HG03280 (cell line): ENCODE measurements around the gene HSD17B13.
A peak's percentile ranks its signal among the peaks of the same experiment; 100 is the strongest.
"Not testable (repeated sequence)": the region's sequence is repeated elsewhere in the genome, so short reads cannot be mapped to it uniquely, and the experiment has no call there.

Experiments
- ATAC-seq: cut with Tn5 transposase; IDR thresholded peaks from one replicate; pipeline ENCODE4 v1.9.1; 2021; ENCODE audit warnings: mild to moderate bottlenecking, moderate library complexity; ENCODE audit not compliant: unreplicated experiment

Gene HSD17B13

DNA sequence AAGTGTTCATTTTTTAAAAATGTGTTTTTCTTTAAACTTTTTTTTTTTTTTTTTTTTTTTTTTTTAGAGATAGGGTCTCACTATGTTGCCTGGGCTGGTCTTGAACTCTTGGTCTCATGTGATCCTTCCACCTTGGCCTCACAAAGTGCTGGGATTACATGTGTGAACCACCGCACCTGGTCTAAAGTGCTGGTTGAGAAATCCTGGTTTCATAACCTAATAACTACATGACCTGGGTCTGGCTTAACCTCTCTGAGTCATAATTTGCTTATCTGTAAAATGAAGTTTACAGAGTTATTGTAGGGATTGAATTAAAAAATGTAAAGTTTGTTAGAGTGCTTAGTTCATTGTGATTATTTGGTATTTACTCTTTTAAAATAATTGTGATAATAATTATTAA lies 5.2 kb downstream of the HSD17B13 start:
- no peak for ATAC-seq

DNA sequence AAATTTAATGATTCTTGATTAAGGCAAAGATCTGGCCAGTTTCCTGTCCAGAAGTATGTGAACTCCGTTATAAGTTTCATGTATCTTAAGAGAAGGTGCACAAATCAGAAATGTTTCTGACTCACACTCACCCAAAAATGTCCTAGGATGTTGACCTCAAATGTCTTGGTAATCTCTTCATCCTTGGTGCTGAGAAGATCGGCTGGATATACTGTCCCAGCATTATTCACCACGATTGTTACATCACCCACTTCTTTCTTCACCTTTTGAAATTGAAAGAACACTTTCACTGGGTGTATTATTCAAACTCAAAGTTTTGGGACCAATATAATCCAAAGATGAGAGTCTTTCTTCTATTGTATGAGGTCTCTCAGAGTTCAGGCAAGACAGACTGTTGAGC lies 5.7 kb downstream of the HSD17B13 start:
- ATAC-seq = no peak

- not testable (repeated sequence) for ATAC-seq
Measured at GRCh38 chr4:87315000-87315399, 7.7 kb downstream of the HSD17B13 start.

- ATAC-seq = no peak
Measured at GRCh38 chr4:87313756-87314155, 8.9 kb downstream of the HSD17B13 start.

DNA sequence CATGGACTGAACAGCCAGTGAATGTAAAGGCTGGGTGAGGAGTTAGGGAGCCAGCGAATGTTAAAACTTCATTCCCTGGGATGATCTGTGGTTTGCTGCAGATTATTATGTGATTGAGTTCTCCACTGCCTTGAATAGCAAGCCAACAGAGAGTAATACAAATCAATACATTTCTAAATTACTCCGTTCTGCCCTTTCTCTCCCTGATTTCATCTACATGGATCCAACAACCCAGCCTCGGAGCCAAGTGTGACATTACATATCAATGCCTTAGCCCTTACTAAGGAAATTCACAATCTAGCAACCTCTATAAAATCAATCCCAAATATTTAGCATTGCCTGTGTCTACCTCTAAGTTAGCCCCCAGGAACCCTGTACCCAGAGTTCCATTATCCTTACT lies 11.0 kb downstream of the HSD17B13 start:
- no peak for ATAC-seq

DNA sequence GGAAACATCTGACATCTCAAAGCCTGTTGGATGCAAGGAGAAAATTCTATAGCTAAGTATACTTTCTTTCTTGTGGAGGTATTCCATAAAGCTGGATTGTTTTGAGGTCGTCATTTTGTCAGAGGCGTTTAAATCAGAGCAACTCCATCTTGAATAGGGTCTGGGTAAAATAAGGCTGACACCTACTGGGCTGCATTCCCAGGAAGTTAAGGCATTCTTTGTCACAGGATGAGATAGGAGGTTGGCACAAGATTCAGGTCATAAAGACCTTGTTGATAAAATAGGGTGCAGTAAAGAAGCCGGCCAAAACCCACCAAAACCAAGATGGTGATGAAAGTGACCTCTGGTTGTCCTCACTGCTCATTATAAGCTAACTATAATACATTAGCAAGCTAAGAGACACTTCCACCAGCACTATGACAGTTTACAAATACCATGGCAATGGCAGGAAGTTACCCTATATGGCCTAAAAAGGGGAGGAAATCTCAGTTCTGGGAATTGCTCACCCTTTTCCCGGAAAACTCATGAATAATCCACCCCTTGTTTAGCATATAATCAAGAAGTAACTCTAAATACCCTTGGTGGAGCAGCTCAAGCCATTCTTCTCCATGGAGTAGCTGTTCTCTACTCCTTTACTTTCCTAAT lies 11.9 kb downstream of the HSD17B13 start:
- no peak for ATAC-seq

DNA sequence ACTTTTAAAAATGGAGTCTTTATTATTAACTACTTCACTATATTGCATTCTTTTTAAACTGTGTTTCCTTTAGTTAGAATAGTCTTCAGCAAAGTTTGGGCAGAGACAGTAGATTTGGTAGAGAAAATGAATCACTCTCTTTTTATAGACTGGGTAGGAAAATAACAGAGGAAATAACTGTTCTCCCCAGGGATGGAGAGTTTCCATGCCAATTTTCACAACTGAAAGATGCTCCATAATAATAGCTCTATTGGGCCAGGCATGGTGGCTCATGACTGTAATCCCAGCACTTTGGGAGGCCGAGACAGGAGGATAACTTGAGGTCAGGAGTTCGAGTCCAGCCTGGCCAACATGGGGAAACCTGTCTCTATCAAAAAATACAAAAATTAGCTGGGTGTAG lies 13.1 kb downstream of the HSD17B13 start:
- no peak for ATAC-seq

- ATAC-seq = peak; percentile 75
Measured at GRCh38 chr4:87306056-87306455, 16.6 kb downstream of the HSD17B13 start.

DNA sequence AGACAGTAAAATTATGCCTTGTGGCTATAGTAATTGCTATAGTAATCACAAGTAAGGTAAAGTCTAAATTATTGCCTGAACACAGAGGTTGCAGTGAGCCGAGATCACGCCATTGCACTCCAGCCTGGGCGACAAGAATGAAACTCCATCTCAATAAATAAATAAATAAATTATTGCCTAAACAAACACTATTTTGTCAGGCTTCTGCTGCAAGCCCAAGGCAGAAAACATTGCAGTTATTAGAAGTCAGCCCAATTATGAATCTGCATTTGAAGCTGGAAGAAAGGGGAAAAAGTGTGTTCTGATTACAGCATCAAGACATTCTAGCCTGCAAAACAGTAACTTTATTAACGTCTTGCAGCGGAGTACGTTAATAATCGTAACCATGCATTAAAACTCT lies 17.1 kb downstream of the HSD17B13 start:
- ATAC-seq = no peak

DNA sequence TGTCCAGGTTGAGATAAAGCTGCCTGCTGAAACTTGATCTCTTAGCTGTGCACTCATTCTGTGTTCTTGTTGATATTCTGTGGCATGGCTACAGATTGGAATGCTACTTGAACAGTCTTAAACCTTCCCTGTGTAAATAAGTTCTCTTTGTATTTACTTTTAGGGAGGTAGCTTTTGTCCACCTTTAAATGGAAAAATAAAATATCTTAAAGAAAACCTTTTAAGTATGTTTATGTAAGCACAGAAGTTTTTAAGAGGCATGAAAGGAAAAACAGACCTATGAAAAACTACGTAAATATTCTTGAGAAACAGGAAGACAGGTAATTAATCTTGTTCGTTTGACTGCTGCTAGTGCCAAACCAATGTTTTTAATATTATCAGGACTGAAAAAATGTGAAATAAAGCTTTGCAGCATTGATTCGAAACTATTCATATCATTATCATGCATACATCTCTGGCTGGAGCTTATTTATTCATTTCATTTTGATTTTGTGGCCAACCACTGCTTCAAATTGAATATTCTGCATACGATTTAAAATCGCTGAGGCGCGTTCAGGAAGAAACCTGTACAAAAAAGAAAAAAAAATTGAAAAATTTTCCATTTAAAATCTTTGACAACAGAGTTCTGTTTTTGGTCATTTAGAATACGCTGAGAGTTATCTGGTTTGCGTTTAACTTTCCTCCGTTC lies 17.8 kb downstream of the HSD17B13 start:
- ATAC-seq = no peak

GRCh38 chr4:87299898-87300297 lies 22.8 kb downstream of the HSD17B13 start:
- no peak for ATAC-seq

- no peak for ATAC-seq
Measured at GRCh38 chr4:87298362-87298761, 24.3 kb downstream of the HSD17B13 start.

GRCh38 chr4:87294911-87295310 lies 27.8 kb downstream of the HSD17B13 start:
- ATAC-seq = not testable (repeated sequence)

DNA sequence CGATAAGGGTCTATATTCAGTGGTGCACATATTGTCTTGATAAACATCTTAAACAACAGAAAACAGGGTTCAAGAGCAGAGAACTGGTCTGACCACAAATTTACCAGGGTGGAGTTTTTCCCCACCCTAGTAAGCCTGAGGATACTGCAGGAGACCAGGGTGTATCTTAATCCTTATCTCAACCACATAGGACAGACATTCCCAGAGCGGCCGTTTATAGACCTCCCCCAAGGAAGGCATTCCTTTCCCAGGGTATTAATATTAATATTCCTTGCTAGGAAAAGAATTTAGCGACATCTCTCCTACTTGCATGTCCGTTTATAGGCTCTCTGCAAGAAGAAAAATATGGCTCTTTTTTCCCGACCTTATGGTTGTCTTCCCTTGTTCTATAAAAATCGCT lies 28.8 kb downstream of the HSD17B13 start:
- not testable (repeated sequence) for ATAC-seq

GRCh38 chr4:87286970-87287369 lies 35.7 kb downstream of the HSD17B13 start:
- no peak for ATAC-seq

DNA sequence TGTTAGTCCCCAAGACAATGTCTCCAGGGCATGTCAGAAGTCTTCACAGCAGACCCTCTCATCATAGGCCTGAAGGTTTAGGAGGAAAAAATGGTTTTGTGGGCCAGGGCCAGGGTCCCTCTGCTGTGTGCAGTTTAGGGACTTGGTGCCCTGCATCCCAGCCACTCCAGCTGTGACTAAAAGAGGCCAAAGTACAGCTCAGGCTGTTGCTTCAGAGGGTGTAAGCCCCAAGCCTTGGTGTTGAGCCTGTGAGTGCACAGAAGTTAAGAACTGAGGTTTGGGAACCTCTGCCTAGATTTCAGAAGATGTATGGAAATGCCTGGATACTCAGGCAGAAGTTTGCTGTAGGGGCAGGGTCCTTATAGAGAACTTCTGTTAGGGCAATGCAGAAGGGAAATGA lies 38.4 kb downstream of the HSD17B13 start:
- ATAC-seq = not testable (repeated sequence)

GRCh38 chr4:87283151-87283550 lies 39.5 kb downstream of the HSD17B13 start:
- no peak for ATAC-seq

- no peak for ATAC-seq
Measured at GRCh38 chr4:87281603-87282002, 41.1 kb downstream of the HSD17B13 start.

- ATAC-seq = no peak
Measured at GRCh38 chr4:87278335-87278794, 44.3 kb downstream of the HSD17B13 start.

GRCh38 chr4:87275311-87275710 lies 47.4 kb downstream of the HSD17B13 start:
- ATAC-seq = no peak

DNA sequence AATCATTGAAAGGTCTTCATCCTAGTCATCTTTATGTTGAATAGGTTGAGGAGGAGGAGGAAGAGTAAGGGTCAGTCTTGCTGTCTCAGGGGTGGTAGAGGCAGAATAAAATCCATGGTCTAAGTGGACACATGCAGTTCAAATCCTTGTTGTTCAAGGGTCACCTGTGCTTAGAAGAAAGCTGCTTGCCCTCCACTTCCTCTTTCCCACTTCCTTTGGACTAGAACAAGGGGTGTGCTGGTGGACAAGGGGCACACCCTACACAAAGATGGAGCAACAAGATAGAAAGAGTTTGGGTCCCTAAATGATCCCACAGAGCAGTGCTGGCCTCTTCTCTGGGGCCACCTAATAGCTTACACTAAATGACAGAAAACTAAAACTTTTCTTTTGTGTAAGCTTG lies 47.9 kb downstream of the HSD17B13 start:
- no peak for ATAC-seq

DNA sequence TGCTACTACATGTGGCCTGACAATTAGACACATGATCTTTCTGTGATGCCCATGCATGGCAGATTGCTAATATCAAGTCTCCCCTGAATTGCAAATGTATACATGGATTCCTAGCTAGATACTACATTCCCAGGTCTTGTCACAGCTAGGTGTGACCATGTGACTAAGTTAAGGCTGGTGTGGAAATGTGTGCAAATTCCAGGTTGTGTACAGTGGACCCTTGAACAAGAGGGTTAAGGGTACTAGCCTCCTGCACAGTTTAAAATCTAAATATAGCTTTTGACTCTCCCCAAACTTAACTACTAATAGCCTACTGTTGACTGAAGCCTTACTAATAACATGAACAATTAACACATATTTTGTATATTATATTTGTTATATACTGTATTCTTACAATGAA lies 48.4 kb downstream of the HSD17B13 start:
- ATAC-seq = no peak

- no peak for ATAC-seq
Measured at GRCh38 chr4:87270825-87271224, 51.9 kb downstream of the HSD17B13 start.
